ENCODE measurements around the gene PKN3.

DNA sequence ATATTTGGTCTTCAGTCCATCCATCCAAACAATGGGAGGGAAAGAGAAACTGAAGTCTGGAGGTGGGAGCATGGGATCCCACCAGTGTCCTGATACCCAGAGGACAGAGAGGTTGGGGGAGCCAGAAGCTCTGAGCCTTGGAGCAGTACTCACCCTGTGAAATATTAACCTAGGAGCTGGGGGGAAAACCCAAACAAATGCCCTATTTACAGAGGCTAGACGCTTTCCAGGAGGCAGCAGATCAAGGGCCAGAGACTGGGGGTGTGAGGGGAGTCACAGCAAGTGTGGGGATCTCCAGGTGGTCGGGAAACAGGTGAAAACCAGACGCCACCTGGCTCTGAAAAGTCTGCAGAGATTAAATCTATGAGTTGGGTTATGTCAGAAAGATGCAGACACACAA lies 63.2 kb downstream of the PKN3 start:
- TF ChIP-seq TAF1 (IDR thresholded peaks at IDR 0.05; ENCODE audit: borderline replicate concordance, insufficient read depth, low read length), result no peak
- no peak for TF ChIP-seq POLR2AphosphoS5 (IDR thresholded peaks at IDR 0.05; ENCODE audit: low read depth, low read length)
- no peak for TF ChIP-seq SIN3A (IDR thresholded peaks at IDR 0.05; ENCODE audit: borderline replicate concordance, insufficient read depth, low read length)
- no peak for TF ChIP-seq REST (IDR thresholded peaks at IDR 0.05; ENCODE audit: insufficient read depth in 1 of 2, low read depth in 2 of 2, low read length in 2 of 2)
- TF ChIP-seq FOXP2 (optimal IDR thresholded peaks at IDR 0.05; ENCODE audit: borderline replicate concordance, extremely low read depth, extremely low read length, insufficient read depth), result no peak
